HTERT RPE-1 (cell line): Measurements from ENCODE around the gene LMOD3.

Experiments used
- in situ Hi-C: fragments of 300-500 bp; cut with MboI; formaldehyde crosslinking; loops from 4 replicates; pipeline ENCODE4 v1.14.3; 2020; ENCODE audit warnings: low sequenced_read_pairs

LMOD3 gene

DNA sequence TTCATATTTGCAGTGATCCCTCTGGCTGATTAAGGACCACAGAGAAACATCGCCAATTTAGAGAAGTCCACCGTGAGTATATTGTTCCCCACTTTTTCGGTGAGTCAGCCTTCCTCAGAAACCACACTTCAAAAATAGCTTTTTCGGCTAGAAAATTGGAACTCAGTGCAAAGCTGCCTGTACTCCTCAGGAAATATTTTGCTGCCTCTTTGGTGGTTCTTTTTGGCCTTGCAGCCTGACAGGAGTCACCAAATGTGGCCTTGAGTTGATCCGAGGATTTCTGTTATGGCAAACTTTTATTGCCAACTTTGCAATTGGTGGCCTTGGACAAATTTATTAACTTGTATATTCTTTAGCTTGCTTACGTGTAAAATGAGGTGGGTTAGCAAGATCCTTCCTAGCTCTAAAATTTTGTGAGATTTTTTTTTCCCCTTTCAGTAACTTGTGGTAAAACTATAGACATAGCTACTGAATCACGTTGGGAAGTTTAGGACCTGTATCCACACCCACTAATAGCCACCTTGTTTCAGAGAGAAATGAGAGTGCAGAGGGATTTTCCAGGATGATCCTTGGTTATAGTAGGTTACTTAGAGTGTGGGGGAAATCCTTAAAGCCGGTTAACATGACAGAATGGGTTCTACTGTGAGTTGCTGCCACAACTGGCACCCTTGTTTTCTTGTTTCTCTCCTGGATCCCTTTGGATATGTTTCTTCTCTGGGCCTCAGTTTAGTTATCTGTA, 27.8 kb downstream of the LMOD3 start:
- in situ Hi-C loops, result no loop called here

DNA sequence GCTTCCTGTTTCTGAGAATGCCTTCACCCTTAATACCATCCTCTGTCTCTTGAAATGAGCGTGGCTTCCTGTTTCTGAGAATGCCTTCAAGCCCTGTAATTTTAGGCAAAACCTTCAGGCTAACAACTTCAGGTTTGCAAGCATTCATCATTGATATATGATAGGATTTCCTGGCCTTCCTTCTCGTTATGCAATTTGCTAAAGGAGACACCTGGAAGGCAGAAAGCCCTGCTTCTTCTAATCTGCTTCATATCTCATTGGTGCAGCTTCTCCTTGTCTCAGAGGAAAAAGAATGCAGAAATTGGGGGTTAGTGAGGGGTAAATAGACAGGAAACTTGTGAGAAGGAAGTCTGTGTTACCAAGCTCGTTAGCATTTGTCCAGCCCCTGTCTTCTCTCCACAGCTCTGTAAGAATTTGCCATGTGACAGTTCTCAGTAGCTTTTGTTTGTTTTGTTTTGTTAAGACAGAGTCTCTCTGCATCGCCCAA, 30.3 kb downstream of the LMOD3 start:
- in situ Hi-C loops, result no loop called here

DNA sequence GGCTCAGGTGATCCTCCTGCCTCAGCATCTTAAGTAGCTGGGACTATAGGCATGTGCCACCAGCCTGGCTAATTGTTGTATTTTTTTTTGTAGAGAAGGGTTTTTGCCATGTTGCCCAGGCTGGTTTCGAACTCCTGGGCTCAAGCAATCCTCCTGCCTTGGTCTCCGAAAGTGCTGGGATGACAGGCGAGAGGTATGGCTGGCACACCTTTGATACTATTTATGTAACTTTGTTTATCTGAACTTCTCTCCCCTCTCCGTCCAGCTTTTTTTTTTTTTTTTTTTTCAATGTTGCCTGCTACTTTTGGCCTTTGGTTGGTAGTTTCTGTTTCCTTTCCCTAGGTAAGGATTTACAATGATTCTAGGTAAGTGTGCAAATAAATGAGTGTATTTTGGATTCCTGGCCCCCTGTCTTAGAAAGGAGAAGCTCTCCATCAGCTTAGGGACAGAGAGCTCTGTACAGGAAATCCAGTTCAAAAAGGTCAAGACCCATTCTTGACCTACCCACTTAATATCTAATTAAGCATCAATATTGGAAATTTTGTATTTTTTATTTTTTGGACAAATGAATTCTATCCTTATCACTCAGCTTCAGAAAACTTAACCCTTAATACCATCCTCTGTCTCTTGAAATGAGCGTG, 30.9 kb downstream of the LMOD3 start:
- in situ Hi-C loops, result no loop called here

DNA sequence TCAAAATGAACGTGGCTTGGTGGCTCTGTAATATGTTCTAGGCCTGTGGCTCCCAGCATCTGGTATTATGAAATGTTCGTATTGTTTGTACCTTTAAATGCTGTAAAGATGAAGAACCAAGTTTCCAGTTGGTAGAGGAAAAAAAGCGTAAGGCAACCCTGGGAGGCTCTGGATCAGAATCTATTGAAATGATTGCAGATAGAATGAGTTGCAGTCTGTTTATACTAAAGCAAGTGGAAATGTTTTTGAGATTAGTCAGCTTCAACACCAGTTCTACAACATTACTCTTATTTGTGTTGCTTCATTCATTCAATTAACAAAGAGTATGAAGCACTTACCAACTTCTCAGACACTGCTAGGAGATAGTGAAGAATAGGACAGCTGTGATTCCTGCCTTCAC, 32.4 kb downstream of the LMOD3 start:
- in situ Hi-C loops, result no loop called here

DNA sequence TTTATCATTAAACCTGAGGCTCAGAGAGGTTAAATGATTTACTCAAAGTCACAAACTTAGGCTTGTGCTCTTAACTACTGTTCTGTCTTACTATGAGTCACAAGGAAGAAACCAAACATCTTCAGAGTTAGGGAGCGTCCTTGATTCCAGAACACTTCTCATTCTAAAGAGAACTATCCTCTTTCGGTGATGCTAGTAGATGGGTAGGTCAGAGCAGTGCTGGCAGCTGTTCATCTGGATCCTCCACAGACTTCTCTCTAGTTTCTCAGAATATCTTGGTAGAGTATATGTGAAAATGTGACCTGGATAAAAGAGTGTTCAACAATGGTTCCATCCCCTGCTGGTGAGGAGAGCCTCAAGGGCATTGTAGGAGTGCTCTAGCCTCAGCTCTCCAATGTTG, 34.3 kb downstream of the LMOD3 start:
- in situ Hi-C loops, result no loop called here

DNA sequence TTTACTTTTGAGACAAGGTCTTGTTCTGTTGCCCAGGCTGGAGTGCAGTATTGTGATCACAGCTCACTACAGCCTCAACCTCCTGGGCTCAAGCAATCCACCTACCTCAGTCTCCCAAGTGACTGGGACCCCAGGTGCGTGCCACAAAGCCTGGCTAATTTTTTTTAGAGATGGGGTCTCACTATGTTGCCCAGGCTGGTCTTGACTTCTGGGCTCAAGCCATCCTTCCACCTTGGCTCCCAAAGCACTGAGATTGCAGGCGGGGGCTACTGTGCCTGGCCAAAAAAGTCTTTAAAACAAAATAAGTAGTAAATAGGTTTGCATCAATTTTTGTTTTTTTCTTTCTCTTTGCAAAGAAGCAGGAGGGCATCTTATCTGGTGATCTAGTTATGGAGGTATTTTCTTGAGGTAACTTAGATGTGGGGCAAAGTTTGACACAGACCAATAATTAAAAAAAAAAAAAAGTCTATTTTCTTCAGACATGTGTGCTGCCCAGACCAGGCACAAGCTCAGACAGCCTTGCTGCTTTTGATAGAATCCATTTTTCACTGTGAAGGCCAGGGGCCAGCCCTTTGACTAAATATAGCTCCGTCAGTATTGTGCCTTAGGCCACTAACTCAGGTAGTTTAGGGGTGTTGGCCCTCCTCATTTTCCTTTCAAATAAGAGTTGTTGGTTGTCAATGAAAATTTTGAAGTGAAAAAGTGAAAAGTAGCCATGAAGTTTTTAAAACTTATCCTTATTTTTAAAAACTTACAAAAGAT, 35.2 kb downstream of the LMOD3 start:
- in situ Hi-C loops, result no loop called here

DNA sequence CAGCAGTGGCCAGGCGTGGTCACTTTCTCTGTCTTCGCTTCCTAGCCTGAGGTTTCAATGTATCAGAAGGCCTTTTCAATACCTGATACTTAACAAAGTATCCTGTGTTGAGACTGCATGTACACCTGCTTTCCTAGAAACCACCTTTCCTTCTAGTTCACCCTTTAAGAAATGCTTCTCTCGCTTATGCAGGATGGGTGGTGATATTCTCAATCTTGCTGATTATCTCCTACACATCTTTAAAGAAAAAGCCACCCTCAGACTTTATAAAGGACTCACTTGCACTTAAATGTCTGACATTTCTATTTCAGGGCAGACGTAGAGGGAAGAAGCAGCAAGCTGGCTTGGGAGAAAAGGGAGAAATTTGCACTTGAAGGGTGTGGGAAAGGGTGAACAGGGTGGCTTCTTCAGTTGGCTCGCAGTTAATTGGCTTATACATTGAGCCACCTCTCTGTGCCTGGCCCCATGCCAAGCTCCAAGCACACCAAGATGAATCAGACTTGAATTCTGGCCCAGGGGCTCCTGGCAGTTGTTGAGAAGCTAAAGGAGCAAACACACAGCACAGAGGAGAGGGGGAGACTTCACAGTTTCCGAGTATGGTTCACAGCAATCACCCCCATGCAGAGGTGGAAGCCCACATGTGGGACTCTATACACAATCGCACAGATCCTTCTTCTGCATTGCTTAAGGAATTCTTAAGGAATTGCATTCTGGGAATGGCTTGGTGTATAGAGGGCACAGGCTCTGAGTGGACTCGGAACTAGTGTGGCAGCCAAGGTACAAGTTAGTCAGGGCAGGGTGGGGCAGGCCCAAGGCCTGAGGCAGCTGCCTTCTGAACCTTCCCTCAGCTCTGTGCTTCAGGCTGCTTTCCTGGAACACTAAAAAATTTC, 36.3 kb downstream of the LMOD3 start:
- in situ Hi-C loops, result no loop called here

DNA sequence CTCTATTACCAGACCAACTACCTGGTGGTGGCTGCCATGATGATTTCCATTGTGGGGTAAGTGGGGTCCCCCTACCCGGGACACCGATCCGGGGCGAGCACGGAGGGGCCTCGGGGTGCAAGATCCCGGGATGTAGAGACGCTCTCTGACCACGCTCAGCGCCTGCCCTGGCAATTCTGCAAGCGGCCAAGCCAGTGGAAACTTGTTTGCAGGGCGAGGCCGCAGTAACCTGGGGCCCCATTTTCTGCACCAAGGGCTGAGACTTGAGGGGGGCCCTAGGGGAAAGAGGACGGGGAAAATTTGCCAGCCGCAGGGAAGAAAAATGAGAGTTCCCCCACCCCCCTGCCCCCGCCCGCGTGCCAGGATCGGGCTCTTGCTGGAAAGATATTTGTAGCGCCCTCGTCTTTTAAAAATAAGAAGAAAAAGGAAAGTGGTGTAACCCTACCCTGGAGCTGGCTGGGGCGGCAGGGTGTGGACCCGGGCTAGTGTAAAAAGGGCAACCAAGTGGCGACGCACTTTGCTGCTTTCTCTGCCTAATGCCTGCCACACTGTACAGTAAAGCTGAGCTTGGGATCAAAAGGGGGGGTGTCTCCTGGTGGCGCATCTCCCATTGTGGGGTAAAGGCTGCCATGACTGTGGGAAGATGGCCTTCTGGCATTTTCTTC, 37.1 kb downstream of the LMOD3 start:
- in situ Hi-C loops, result no loop called here

DNA sequence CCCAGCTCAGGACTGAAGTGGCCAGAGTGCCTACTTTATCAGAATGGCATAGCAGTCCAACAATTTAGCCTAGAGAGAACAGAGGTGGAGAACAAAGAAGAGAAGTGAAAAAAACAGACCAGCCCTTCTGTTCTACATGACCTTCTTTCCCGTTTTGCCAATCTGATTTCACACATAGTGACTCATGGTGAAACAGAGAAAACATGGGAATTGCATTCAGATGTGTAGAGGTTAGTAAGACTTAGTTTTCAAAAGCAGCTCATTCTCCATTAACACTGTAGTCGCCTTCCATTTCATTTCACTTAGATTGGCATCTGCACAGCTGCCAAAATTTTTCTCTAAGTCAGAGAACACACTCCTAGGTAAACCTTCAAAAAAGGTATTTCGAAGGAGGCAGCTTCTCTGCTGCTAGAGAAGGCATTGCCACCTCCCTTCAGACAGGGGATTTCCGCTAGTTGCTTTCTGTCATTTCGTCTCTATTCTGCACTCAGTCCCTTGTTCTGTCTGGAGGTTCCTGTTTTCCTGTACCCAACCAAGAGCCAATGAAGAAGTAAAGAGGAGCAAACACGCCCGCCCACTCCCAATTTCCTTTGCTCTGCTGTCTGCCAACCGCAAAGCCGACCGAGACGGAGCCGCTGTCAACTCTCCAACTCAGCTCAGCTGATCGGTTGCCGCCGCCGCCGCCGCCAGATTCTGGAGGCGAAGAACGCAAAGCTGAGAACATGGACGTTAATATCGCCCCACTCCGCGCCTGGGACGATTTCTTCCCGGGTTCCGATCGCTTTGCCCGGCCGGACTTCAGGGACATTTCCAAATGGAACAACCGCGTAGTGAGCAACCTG, 37.8 kb downstream of the LMOD3 start, which contains the start of gene ARL6IP5:
TSS of gene ARL6IP5 (plus strand) at position 612 of the 842 bp plus-strand sequence. CDS start at position 723, 111 bp downstream.
- in situ Hi-C loops, result no loop called here

DNA sequence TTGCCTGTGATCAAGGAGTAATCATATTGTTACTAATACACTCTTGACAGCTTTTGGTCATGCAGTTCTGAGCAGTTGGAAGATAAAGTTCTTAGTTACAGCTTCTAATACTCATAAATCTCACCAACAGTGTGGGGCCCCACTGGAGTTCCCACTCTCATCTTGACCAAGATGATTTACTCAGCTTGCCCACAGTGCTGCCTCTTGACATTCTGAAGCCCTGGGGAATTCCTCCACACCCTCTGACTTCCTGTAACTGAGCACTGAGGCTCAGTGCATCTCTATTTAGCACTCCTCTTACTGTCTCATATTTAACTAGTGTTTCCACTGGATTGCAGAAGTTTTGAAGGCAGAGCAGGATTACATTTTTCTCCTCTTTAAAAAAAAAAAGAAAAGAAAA, 39.6 kb downstream of the LMOD3 start:
- in situ Hi-C loops, result no loop called here

DNA sequence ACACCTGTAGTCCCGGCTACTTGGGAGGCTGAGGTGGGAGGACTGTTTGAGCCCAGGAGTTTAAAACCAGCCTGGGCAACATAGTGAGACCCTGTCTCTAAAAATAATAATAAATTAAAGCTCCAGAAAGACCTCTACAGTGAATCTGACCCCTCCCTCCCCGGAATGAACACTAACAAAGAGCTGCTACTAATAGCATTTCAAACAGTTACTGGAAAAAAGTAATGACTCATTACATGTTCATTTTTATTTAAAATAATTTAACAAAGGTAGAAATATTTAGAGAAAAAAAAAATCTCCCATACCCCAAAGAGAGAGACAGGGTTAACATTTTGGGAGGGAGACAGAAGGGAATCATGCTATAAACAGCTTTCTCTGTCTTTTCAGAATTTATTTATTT, 40.0 kb downstream of the LMOD3 start:
- in situ Hi-C loops, result no loop called here

DNA sequence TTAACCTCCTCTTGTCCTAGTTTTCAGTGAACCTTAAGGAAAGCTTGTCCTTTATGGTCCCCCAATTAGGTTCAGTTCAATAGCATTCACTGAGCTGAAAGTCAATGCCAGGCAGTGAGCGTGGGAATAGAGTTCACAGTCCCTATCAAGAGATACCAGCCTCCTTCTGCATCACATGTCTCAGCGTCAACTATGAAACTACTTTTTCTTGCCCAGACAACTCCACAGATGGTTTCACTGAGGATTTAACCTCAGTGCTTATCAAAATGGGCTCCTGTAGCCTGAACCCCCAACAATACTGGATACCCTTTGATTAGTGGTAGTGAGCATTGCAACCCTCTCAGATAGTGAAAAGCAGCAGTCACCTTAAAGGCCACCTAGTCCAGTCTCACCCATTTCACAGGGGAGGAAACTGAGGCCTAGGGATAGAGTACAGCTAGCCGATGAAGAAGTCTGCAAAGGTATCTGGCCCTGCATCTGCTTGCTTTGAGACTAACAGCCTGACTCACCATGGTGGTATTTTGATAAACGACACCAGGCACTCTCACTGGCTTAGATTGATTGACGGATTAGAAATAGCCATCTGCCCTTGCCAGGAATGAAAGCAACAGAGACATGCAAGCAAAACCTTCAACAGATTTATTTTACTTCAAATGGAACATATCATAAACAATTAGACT, 40.7 kb downstream of the LMOD3 start:
- in situ Hi-C loops, result no loop called here

DNA sequence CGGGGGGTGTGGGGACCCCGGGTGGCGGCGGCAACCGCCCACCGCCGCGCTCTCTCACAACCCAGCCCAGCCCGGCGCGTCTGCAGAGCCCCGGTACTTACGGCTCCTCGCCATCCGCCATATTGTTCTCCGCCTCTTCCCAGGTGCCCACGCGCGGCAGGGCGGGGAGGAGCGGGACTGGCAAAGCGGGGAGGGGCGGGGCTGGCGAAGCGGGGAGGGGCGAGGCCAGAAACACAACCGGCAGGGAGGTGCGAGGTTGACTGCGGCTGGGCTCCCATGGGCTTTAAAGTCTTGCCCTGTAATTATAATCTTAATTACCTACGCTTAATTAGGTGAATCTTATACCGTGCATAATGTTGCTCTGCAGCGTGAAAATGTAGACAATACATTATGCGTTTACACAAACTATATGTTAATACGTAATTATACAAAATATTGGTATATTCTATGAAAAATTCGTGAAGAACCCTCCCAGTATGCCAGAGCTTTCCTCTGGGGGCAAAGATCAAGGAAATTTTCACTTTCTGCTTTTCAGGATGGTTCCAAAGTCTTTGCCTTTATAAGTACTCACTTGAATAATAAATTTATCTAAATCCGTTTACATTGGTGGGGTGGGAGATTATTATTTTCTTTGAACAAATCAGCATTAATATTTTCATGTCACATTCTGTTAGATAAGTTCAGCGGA, 42.0 kb downstream of the LMOD3 start, which contains the start of gene UBA3:
TSS of gene UBA3 (minus strand) at position 133 of the 688 bp plus-strand sequence. CDS start at position 121, 12 bp downstream.
- in situ Hi-C loops, result no loop called here

DNA sequence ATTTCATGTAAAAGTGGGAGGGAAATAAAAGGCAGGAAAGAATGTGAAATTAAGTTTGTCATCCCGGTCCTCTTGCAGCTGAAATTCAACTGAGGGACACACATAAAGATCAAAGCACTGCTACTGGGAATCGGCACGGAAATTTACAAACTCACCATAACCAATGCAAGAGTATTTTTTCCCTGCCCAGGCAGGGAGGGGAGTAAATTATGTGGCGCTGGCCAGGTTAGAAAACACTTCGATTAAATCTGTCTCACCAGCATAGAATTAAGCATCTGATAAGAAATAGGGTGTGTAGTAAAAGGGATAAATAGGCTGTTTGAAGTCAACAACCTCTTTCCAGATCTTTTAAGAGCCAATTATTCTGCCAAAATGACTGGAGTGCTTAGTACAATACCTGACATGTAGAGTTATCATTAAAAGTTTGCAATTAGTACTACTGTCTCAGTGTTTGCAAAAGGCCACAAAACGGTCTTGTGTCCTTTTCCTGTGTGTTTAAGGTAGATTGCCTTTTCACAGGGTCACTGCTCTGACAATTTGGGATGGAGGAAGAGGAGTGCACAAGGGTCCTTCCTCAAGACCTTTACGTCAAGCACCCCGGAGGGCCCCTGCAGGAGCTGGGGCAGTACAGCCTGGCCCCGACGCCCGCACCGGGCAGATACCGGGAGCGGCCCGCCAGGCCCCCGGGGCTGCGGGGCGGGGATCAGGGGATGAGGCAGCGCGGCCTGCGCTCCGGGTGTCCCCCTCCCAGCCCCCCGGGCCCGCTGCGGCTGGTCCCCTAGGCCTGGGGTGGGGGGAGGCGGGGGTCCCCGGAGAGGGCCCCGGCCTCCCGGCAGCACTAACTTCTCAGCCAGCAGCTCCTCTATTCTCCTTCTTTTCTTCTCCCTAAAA, 42.9 kb downstream of the LMOD3 start:
- in situ Hi-C loops, result no loop called here

DNA sequence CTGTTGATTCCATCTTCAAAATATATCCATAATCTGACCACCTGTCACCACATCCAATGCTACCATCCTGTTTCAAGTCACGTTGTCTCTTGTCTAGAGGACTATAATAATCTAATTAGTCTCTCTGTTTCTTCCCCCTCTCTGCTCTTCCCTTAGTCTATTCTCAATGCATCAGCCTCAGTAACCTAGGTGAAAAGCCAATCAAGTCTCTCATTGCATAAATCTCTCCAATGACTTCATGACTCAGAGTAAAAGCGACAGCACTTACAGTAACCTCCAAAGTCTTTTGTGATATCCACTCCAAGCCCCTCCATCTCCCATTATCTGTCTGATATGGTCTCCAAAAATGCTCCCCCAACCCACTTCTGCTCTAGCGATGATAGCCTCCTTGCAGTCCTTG, 49.5 kb downstream of the LMOD3 start:
- in situ Hi-C loops, result no loop called here

DNA sequence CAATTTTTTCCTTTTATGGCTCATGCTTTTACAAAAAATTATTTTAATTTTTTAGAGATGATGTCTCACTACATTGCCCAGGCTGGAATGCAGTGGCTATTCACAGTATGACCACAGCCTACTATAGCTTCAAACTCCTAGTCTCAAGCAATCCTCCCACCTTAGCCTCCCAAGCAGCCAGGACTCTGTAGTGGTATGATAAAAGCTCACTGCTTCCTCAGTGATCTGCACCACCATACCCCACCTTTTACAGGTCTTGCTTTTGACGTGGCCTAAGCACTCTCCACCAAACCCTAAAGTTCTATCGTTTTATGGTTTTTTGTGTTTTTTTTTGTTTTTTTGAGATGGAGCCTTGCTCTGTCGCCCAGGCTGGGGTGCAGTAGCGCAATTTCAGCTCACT, 56.3 kb downstream of the LMOD3 start:
- in situ Hi-C loops, result no loop called here
